ENCODE data around the gene DNAJB11.

GRCh38 chr3:186624598-186624997 lies 54.1 kb downstream of the DNAJB11 start:
- TF ChIP-seq CTCF (conservative IDR thresholded peaks at IDR 0.05) (no peak), EZH2 (IDR thresholded peaks at IDR 0.05; ENCODE audit: low read depth) (no peak)
